ENCODE measurements around the gene PPME1.

PPME1 gene

DNA sequence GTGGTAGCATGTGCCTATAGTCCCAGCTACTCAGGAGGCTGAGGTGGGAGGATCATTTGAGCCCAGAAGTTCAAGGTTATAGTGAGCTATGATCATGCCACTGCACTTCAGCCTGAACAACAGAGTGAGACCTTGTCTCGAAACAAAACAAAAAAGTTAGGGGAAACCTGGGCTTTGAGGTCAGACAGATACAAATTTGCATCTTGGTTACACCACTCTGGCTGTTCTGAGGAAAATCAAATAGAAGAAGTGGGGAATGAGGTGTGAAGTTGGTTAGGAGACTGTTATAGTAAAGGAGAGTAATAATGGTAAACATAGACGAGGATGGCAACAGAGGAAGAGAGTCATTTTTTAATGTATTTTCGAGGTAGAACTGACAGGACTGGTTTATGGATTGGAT is 62.6 kb downstream of the PPME1 start:
- FAIRE-seq: no peak

DNA sequence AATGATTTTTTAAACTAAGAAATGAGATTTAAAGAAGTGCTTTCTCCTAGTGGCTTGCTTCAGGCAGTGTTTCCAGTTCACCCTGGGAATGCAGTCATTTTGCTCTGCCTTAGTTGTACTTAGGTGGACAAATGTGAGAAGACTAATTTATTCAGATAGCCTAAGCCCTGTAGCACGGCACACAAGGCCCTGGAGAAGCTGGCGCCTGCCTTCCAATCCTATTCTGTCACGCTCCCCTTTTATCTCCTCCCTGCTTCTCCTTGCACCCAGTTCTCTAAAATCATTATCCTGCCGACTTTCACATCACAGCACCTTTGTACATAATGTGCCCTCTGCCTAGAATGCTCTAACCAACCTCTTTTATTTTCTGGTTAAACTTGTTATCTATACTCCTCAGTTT is 64.0 kb downstream of the PPME1 start:
- FAIRE-seq: no peak

DNA sequence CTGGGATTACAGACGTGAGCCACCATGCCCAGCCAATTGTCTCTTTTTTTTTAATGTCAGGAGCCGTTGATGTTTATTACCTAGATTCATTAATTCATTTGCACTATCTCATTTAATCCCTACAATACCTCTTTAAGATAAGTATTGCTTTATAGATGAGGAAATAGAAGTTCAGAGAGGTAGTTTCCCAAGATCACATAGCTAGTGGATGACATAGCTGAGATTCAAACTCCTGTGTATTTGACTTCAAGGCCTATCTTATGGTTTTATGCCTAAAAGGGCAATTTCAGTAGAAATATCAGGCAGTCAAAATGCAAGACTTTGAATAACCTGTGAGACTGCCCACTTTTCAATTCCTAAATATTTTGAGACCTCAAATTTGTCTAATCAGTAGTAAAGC is 66.5 kb downstream of the PPME1 start:
- FAIRE-seq: no peak

DNA sequence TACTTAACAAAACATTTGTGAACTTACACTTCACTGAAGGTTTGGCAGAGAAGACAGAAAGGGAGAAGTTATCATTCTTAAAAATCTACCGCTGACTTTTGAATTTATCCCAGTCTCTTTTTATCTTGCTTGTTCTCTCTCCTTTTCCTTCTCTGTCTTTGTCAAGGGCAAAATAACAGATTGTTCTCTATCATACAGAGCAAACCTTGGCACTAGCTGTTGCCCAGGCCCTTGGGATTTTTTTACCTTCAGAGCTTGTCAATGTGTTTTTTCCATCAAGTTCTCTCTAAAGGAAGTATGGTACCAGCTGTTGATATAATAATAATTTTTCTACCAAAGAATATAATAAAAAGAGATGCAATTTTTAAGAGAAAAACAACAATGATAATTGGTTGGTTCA is 67.2 kb downstream of the PPME1 start:
- no peak for FAIRE-seq

DNA sequence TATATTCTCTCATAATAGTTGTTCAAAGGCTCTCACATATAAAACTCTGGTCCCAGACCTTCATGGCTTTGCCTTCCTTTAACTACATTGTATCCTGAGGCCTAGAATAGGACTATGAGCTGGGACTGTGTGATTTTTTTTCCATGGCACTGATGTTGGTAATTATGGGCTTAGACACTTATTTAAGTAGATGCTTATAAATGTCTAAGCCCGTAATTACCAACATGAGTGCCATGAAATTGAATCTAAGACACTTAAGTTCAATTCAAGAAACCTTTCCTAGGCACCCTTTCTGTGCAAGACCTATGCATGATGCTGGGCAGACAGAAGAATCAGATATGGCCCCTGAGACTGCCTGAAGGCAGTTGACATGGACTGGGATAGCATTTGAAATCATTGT is 77.4 kb downstream of the PPME1 start:
- FAIRE-seq: no peak

DNA sequence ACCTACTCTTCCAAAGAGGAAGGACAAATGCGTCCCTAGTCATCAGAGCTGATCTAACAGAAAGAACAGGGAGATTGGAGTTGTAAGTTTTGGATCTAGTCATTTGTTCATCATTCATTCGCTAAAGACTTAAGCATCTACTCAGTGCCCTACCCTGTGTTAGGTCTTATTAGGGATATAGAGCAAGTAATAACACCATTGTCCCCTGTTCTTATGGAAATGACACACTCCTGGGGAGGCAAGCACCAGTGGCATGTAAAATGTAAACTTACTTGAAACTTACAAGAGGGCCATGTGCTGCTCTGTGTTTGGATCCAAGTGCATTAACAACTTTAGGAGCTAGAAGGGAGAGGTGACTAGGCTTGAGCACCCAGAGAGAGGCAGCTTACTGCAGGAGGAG is 78.4 kb downstream of the PPME1 start:
- FAIRE-seq: no peak

DNA sequence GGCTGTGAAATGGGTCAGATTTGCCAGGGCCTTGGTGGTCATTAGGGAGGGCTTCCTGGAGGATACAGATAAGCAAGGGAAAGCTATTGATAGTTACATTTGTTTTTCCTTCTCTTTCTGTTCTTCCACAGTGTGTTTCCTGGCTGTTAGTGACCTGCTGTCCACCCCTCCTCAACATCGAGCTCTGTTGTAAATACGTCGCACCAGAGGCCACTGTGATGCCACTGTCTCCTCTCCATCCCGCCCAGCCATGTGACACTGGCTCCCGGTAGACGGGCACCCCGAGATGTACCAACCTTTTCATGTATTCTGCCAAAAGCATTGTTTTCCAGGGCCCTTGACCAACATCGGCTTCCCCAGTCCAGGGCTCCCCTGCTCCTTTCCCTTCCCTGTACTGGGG is 82.3 kb downstream of the PPME1 start:
- FAIRE-seq: no peak

DNA sequence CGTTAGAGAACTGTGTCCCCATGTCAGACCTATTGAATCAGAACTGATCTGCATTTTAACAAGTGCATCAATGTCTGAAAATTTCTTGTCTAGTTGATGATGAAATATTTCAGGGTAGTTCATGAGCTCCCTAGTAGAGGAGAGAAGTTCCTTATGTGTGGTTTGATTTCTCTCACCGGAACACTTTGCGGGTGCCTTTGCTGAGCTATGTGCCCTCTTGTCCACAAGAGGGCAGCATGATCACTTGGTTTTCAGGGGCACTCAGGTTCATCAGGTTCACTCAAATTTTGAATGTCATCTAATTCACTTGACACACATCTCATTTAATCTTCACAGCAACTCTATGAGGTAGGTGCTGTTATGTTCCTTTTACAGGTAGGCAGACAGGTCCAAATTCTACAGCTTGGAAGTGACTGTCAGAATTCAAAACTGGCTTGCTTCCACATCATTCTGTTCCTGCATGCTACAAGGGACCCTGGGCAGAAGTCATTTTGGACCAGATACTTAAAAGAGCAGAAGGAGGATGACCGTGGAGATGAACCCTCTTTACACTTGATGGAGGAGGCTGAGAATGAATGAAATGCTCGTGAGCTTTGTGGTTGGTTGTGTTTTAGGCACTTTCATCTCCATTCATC is 84.8 kb downstream of the PPME1 start:
- FAIRE-seq: peak; percentile 89

DNA sequence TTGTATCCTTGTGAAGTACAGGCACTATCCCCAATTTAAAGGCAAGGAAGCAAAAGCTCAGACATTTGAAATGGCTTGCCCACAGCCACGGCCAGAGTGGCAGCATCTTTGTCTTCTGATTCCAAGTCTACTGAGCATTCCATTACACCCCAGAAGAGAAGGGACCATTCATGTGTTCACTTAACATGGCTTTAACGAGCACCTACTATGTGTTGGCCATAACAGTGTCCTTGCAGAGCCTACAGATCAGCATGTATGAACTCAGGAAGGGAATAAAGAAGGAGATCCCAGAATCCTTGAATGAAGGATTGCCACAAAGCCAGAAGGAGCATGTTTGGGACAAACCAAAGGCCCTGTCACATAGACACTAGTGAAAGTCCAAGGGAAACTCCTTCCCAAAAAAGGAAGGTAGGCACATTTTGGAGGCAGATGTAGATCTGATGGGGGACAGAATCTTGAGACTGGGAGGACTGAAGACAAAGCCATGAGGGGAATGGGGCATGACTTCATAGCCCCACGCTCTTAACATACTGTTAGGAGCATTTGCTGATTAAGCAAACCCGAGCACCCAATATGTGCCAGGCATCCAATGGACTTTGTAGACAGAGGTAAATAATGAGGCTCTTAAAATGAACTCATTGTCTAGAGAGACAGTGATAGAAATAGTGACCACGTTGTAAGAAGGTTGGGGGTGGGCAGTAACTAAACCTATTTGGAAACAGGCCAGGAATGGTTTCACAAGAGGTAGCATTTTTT is 85.5 kb downstream of the PPME1 start:
- FAIRE-seq: no peak

DNA sequence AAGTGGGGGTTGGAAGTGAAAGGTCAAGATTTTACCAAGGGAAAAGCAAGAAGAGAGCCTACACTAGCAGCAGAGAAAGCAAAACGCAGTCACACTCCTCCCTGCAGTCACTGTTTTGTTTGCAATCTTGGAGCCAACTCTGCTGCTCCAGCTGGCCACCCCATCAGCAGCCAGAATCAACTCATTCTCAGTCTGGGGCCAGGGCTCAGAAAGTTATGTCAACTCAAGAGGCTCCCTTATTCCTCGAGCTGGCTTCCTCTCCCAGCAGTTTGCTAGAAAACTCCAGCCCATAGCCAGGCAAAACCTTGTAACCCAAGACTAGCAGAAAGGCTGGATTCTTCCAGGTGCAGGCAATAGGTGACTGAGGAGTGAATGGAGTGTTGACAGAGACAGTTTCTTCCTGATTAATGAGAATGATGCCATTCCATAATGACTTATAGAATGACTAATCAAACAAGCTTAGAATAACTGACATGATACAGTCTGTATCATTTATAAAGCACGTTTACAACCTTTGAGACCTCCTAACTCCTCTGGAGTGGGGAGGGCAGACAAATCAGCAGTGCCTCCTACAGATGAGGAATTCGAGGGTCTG is 87.0 kb downstream of the PPME1 start:
- no peak for FAIRE-seq

DNA sequence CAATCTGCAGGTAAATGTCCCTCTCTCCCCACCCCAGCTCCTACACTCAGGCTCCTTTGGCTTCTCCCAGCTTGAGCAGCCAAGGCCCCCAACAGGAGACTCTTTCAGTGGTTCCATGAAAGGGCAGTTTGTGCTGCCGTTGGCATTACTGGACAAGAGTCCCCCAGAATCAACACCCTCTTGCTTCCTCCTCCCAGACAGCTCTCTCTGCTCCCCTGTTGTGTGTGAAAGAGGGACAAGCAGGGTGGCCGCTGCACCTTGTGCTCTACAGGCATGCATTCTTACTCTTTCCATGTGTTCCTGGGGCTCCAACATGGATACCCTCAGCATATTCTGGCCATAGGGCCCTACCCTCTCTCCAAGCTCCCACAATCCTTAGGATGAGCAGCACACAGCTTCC is 91.6 kb downstream of the PPME1 start:
- no peak for FAIRE-seq

DNA sequence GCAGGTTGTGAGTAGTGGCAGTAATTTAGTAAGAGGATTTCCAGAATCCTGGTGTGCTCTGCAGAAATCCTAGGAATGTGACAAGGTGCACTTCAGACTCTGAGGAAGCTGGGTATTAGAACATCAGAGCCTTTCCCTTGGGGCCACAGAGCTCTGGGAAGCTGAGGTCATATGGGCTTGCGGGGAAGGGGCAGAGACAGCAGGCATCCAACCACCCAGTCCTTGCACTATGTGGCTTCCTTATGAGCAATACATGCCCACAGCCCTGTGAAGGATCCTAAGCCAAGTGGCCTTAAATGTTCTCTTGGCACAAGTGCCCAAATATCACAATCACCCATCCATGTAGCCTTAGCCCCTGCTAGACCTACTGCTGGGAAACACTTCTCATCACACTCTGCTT is 94.2 kb downstream of the PPME1 start:
- FAIRE-seq: no peak

DNA sequence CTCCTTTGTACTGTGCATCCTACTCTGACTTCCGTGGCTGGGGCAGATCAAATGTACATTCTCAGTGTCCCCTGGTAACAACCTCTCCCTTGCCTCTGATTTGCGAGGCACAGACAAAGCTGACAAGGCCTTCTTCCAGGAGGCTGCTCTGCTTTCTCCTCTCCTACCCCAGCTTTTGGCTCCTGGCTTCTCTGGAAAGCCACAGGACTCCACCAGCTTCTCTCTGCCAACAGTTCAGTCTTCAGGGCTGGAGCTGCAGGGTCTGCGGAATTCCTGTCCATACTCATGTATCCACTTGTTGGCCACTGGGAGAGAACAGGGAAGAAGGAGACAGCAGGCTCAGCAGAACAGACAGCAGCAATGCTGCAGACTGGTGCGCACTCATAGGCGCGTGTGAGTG is 95.9 kb downstream of the PPME1 start:
- no peak for FAIRE-seq

DNA sequence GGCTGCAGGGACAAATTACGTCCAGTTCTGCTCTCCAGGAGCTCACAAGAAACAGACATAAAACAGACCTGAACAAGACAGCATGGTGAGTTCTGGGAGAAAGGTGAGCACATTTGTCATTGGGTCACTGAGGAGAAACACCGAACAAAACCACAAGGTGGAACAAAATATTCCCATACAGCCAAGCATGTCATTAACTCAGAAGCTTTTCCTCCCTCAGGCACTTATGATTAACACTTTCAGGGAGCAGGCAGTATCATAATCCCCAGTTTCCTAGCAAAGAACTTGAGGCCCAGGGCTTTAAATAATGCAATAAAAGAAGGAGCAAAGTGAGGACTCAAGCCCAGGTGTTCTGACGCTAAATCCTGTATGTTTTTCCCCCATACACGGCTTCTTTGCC is 97.4 kb downstream of the PPME1 start:
- no peak for FAIRE-seq

DNA sequence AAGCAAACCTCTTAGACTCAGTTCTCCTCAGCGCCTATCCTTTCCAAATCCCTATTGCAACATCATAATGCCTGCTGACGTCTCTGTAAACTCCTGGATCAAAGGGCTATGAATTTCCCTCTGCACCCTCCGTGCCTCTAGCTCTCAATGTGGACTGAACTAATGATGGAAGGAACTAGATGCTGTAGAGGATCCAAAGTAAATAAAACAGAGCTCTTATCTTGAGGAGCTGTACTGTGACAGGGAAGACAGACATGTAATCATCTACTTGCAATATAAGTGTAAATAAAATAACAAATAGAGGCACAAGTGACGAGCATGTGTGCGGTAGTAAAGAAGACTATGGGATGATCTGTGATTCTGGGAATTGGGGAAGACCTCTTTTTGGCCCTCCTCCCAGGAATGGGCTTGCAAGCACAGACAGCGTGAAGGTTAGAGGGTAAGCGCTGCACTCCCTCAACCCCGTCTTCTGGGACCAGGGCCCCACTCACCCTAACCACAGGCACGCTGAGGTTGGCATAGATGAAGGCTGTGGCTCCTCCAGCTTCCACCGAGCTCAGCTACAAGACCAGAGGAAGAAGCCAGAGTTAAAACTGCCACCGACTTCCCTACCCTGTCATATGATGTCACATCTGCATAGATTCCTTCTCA is 98.2 kb downstream of the PPME1 start:
- FAIRE-seq: no peak

DNA sequence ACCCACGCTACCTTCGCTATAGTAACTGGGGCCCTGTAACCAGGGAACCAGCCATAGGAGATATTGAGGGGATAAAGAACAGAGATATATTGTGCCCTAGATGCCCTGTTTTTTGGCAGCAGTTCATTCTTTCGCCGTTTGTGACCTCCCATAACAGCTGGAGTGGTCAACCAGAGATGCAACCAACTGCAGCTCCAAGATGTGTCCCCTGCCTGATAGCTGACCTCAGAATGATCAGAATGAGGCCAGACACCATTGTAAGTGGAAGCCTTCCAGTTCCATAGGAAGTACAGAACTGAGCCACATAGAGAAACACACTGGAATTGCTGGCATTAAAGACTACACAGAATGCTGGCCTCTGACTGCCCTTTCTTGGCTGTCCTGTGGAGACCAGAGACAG is 101.2 kb downstream of the PPME1 start:
- FAIRE-seq: no peak

DNA sequence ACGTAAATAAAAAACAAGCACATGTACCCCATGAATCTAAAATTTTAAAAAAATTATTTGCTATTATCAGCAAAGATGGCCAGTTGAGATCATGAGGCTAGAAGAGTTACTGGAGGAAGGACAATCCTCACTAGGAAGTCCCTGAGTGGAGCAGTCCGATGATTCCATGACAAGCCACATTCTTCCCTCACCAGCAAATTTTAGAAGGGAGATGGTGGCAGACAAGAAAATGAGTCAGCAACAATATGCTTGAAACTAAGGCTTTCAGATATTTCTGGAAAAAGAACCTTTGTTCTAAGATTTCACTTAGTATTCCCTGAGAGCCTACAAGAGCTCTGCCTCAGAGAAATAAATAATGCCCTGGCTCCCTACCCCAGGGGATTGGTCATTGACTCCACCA is 105.5 kb downstream of the PPME1 start:
- no peak for FAIRE-seq

DNA sequence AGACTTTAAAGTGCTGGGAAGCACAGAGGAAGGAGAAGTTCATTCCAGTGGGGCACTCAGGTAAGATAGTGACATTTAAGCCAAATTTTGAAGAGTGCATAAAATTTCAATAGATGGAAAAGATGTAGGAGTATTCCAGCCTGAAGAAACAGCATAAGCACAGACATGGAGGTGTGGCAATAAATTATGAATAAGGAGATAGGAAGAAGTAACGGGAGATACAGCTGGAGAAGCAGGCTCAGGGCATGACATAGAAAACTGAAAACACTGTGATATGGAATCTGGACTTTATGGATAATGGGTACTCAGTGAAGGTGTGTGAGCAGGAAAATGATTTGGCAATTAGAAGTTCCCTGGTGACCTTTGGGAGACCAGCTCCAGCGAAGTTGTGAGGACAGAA is 107.0 kb downstream of the PPME1 start:
- no peak for FAIRE-seq

DNA sequence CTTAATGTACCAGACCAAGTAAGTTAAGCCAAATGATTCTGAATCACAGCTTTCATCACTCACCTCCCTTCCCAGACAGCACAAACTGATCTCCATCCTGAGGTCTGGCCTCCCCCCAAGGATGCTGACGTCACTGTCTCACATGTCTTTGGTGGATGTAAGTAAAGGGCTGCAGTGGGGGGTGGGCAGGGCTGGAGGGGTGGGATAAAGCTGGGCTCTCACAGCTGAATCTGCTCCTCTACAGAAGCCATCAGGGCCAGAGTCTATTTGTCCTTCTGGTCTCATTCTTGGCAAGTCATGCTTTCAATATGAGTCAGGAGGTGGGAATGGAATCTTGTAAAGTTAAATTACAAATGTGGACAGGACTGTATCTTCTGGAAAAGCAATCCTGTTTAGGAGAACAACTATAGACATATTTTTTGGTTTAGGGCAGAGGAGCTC is 107.7 kb downstream of the PPME1 start:
- FAIRE-seq: no peak

DNA sequence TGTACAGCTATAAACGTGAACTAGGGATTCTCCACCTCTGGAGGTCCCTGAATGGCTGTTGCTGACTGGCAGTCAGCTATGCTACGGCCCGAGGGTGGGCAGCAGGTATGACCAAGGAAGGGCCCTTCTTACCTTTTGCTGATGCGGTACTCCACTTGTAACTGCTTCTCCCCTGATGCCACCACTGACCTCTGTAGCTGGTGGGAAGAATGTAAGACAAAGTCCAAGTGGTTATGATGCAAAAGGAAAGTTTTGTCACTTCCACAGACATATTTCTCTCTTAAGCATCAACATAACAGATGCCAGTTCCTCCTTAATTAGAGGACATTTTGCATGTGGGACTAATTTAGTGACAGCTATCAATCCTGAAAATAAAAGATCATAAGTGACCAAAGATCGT is 108.2 kb downstream of the PPME1 start:
- no peak for FAIRE-seq

DNA sequence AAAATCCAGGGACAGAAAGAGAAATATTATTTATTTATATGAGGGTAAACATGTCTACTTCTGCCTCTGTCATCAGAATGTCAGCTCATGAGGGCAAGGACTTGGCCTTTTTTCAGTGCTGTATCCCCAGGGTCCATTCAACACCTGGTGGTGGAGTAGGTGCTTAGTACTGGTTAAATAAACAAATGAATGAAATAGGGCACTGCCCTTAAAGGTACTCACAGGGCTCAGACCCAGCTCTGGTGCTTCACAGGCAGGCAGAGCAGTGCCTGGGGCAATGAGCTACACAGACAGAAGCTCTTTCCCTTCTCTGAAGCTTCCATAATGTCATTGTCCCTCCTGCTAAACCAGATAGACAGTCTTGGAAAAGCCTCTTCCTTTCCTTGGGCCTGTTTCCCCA is 109.4 kb downstream of the PPME1 start:
- no peak for FAIRE-seq

DNA sequence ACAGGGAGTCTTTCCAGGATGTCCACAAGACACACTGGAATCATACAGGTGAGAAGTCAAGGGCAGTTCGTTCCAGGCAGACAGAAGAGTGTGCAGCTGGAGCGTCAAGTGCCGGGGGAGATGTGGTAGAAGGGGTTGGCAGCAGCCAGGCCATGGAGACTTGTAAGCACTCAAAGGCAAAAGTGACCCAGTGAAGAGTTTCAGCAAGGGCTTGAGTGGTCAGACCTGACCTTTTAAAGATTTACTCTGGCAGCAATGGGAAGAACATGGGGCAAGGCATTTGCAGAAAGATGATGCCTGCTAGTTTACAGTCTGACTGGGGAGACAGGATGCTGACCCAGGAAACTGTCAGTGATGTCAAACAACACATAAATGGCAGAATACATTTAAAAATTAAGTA is 111.3 kb downstream of the PPME1 start:
- no peak for FAIRE-seq

DNA sequence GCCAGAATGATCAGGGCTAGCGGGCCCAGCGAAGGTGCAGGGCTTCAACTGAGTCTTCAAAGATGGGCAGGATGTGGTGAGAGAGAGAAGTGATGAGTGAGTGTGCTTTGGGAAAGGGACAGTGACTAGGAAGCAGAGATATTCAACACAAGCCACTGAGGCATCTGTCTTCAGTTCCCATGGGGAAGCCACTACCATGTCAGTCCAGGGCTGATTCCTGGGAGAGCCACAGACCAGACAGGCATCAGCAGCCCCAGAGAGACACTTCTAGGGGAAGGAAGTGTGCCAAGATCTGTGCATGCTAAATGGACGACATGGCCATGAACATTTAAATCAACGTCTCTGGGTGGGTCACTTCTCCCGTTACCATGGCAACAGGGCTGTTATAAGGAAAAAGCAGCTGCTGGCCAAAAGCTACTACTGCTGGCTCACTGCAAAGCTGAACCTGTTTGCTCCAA is 111.9 kb downstream of the PPME1 start:
- FAIRE-seq: no peak

Data from islet of Langerhans (tissue), 1 donor.